HUES64 (cell line): ENCODE measurements around the gene FANCC.
"Not testable (repeated sequence)": the region's sequence is repeated elsewhere in the genome, so short reads cannot be mapped to it uniquely, and the experiment has no call there.

Source experiments
- H3K27ac ChIP-seq: 2 replicates; pipeline ENCODE4 v1.7.0; 2013; ENCODE audit warnings: low read depth, low read length, inconsistent platforms
- H3K27me3 ChIP-seq: 2 replicates; pipeline ENCODE4 v1.6.1; 2013; ENCODE audit warnings: mild to moderate bottlenecking, low read length; ENCODE audit not compliant: insufficient read depth
- H3K36me3 ChIP-seq: 2 replicates; pipeline ENCODE4 v1.6.1; 2013; ENCODE audit warnings: mild to moderate bottlenecking, low read length; ENCODE audit not compliant: insufficient read depth
- H3K4me1 ChIP-seq: 2 replicates; pipeline ENCODE4 v1.6.1; 2013; ENCODE audit warnings: mild to moderate bottlenecking, low read length, moderate library complexity; ENCODE audit not compliant: insufficient read depth
- H3K4me3 ChIP-seq: 2 replicates; pipeline ENCODE4 v1.5.1; 2013; ENCODE audit warnings: mild to moderate bottlenecking, low read length, moderate library complexity
- H3K9ac ChIP-seq: 2 replicates; pipeline ENCODE4 v1.6.1; 2013; ENCODE audit warnings: mild to moderate bottlenecking, low read depth, low read length
- H3K9me3 ChIP-seq: 2 replicates; pipeline ENCODE4 v1.6.1; 2013; ENCODE audit warnings: low read depth, low read length; ENCODE audit not compliant: insufficient read depth
- WGBS: fragments of 150-250, 120-280 bp; methylation state at CpG from one replicate; pipeline ENCODE4 v1.1.7; 2013; ENCODE audit warnings: missing lambda C conversion rate; 5-methylcytosine and 5-hydroxymethylcytosine counted together

FANCC gene

GRCh38 chr9:95330720-95331404, 13.4 kb upstream of the FANCC start:
- no peaks in the 10 kb centered on the region for H3K4me1 ChIP-seq
- no peaks in the 10 kb centered on the region for H3K27me3 ChIP-seq
- H3K36me3 ChIP-seq, result no peaks in the 10 kb centered on the region
- no peak overlapping the region for H3K9ac ChIP-seq
- no peak overlapping the region for H3K4me3 ChIP-seq
- H3K27ac ChIP-seq, result no peak overlapping the region
- peaks cover 29% of the 10 kb centered on the region for H3K9me3 ChIP-seq
- 97% methylated on average over 4 of the region's 5 CpGs for WGBS

- H3K9me3 ChIP-seq, result peaks cover 46% of the 10 kb centered on the region
- H3K27ac ChIP-seq, result not testable (repeated sequence)
These were observed 11.6 kb upstream of the FANCC start for GRCh38 chr9:95329061-95329460.

GRCh38 chr9:95327239-95327865, 9.8 kb upstream of the FANCC start:
- Histone ChIP-seq H3K4me3 (no peak overlapping the region), H3K9me3 (peaks cover 52% of the 10 kb centered on the region), H3K36me3 (no peaks in the 10 kb centered on the region), H3K9ac (no peak overlapping the region), H3K27ac (no peak overlapping the region), H3K27me3 (no peaks in the 10 kb centered on the region), H3K4me1 (no peaks in the 10 kb centered on the region)
- 40% methylated on average over 1 of the region's 1 CpG for WGBS

More at GRCh38 chr9:95329061-95329460, 11.6 kb upstream of the FANCC start:
- not testable (repeated sequence) for H3K4me1 ChIP-seq, H3K9ac ChIP-seq, H3K4me3 ChIP-seq, H3K27me3 ChIP-seq, H3K36me3 ChIP-seq
- 89% methylated on average over 6 of the region's 6 CpGs for WGBS

GRCh38 chr9:95325221-95325620, 7.7 kb upstream of the FANCC start:
- Histone ChIP-seq H3K27ac (no peak overlapping the region), H3K4me1 (no peaks in the 10 kb centered on the region), H3K9me3 (peaks cover 52% of the 10 kb centered on the region), H3K4me3 (no peak overlapping the region), H3K36me3 (no peaks in the 10 kb centered on the region), H3K9ac (no peak overlapping the region), H3K27me3 (no peaks in the 10 kb centered on the region)
- 92% methylated on average over 1 of the region's 1 CpG for whole genome bisulfite sequencing

- H3K4me1 ChIP-seq, result peaks cover 23% of the 10 kb centered on the region
- H3K9me3 ChIP-seq, result no peaks in the 10 kb centered on the region
- H3K27me3 ChIP-seq, result no peaks in the 10 kb centered on the region
- WGBS, result 17% methylated on average over 10 of the region's 10 CpGs
- H3K27ac ChIP-seq, result peak overlapping the region; percentile 100
- peak overlapping the region; percentile 91 for H3K4me3 ChIP-seq
- no peaks in the 10 kb centered on the region for H3K36me3 ChIP-seq
- peak overlapping the region; percentile 100 for H3K9ac ChIP-seq
These were observed 343 bp upstream of the FANCC start for GRCh38 chr9:95317893-95318211.

- WGBS, result under 1% methylated on average over 22 of the region's 22 CpGs
- Histone ChIP-seq H3K4me1 (peaks cover 23% of the 10 kb centered on the region), H3K36me3 (no peaks in the 10 kb centered on the region), H3K27ac (peak overlapping the region; percentile 100), H3K27me3 (no peaks in the 10 kb centered on the region), H3K9ac (peak overlapping the region; percentile 87), H3K9me3 (no peaks in the 10 kb centered on the region), H3K4me3 (peak overlapping the region; percentile 91)
These were observed 753 bp downstream of the FANCC start for GRCh38 chr9:95316794-95317118.

- Histone ChIP-seq H3K9ac (peak overlapping the region; percentile 87), H3K27me3 (no peaks in the 10 kb centered on the region), H3K27ac (peak overlapping the region; percentile 100), H3K4me1 (peaks cover 23% of the 10 kb centered on the region), H3K4me3 (peak overlapping the region; percentile 91), H3K36me3 (no peaks in the 10 kb centered on the region), H3K9me3 (no peaks in the 10 kb centered on the region)
- 47% methylated on average over 3 of the region's 3 CpGs for WGBS
These were observed 1.2 kb downstream of the FANCC start for GRCh38 chr9:95316274-95316673.

GRCh38 chr9:95315108-95315746, 2.3 kb downstream of the FANCC start:
- H3K27me3 ChIP-seq, result no peaks in the 10 kb centered on the region
- 94% methylated on average over 12 of the region's 12 CpGs for WGBS
- no peak overlapping the region for H3K4me3 ChIP-seq
- no peaks in the 10 kb centered on the region for H3K36me3 ChIP-seq
- no peak overlapping the region for H3K27ac ChIP-seq
- H3K9ac ChIP-seq, result no peak overlapping the region
- peaks cover 23% of the 10 kb centered on the region for H3K4me1 ChIP-seq
- no peaks in the 10 kb centered on the region for H3K9me3 ChIP-seq

GRCh38 chr9:95313010-95313498, 4.5 kb downstream of the FANCC start:
- Histone ChIP-seq H3K9ac (peak overlapping the region; percentile 40), H3K36me3 (no peaks in the 10 kb centered on the region), H3K9me3 (no peaks in the 10 kb centered on the region), H3K4me1 (peaks cover 21% of the 10 kb centered on the region), H3K27me3 (no peaks in the 10 kb centered on the region), H3K4me3 (peak overlapping the region; percentile 67), H3K27ac (no peak overlapping the region)
- WGBS, result 60% methylated on average over 29 of the region's 29 CpGs

- H3K4me3 ChIP-seq, result no peak overlapping the region
- no peak overlapping the region for H3K27ac ChIP-seq
- H3K9ac ChIP-seq, result no peak overlapping the region
- H3K4me1 ChIP-seq, result peaks cover 18% of the 10 kb centered on the region
- no peaks in the 10 kb centered on the region for H3K27me3 ChIP-seq
- 76% methylated on average over 3 of the region's 3 CpGs for WGBS
- no peaks in the 10 kb centered on the region for H3K9me3 ChIP-seq
- H3K36me3 ChIP-seq, result no peaks in the 10 kb centered on the region
These were observed 5.5 kb downstream of the FANCC start for GRCh38 chr9:95311961-95312360.

- no peaks in the 10 kb centered on the region for H3K9me3 ChIP-seq
- H3K27me3 ChIP-seq, result no peaks in the 10 kb centered on the region
- 0 out of 2 replicates have a peak, but pooled peaks cover 13% of the 10 kb centered on the region for H3K4me1 ChIP-seq
- no peak overlapping the region for H3K9ac ChIP-seq
- no peak overlapping the region for H3K27ac ChIP-seq
- no peaks in the 10 kb centered on the region for H3K36me3 ChIP-seq
- H3K4me3 ChIP-seq, result no peak overlapping the region
These were observed 10.0 kb downstream of the FANCC start for GRCh38 chr9:95307538-95307937.
